ES-I3 (cell line): Measurements from ENCODE around the gene MPHOSPH10.
"Not testable (repeated sequence)": the region's sequence is repeated elsewhere in the genome, so short reads cannot be mapped to it uniquely, and the experiment has no call there.

ENCODE experiments used
- H3K36me3 ChIP-seq: 2 replicates; pipeline ENCODE4 v1.6.1; 2013; ENCODE audit warnings: mild to moderate bottlenecking, low read length, control low read depth, moderate library complexity; ENCODE audit not compliant: insufficient read depth
- H3K4me1 ChIP-seq: 2 replicates; pipeline ENCODE4 v1.6.1; 2013; ENCODE audit warnings: mild to moderate bottlenecking, control low read depth, low read length; ENCODE audit not compliant: insufficient read depth
- H3K9ac ChIP-seq: 2 replicates; pipeline ENCODE4 v1.6.1; 2013; ENCODE audit warnings: low read depth, mild to moderate bottlenecking, low read length, moderate library complexity
- H3K9me3 ChIP-seq: 2 replicates; pipeline ENCODE4 v1.6.1; 2013; ENCODE audit warnings: mild to moderate bottlenecking, low read length, moderate library complexity; ENCODE audit not compliant: control insufficient read depth, insufficient read depth

Gene MPHOSPH10

DNA sequence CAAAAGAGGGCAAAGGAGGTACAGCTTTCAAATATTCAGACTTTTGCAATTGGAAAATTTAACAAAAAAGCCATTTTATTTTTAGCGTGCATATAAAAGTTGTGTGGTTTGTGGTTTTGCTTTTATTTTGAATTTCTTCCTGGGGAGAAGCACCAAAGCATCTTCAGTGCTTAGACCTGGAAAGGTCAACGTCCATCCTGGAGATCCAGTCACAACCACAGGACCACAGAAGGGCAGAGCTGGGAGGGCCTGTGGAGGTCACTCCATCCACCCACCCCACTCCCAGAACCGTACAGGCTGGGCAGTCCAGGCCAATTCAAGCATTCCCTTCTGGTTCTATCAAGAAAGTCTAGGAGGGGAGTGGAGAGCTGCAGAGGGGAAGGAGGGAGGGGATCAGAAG, 43.8 kb downstream of the MPHOSPH10 start:
- H3K4me1 ChIP-seq = no peaks in the 10 kb centered on the region
- no peak overlapping the region for H3K9ac ChIP-seq
- no peaks in the 10 kb centered on the region for H3K36me3 ChIP-seq
- no peaks in the 10 kb centered on the region for H3K9me3 ChIP-seq

- not testable (repeated sequence) for H3K4me1 ChIP-seq, H3K9ac ChIP-seq, H3K36me3 ChIP-seq, H3K9me3 ChIP-seq
Observed at GRCh38 chr2:71178836-71179235, 48.4 kb downstream of the MPHOSPH10 start.

- Histone ChIP-seq H3K4me1 (0 out of 2 replicates have a peak, but pooled peaks cover under 1% of the 10 kb centered on the region), H3K9me3 (no peaks in the 10 kb centered on the region), H3K36me3 (no peaks in the 10 kb centered on the region), H3K9ac (no peak overlapping the region)
Observed at GRCh38 chr2:71181316-71181715, 50.9 kb downstream of the MPHOSPH10 start.

DNA sequence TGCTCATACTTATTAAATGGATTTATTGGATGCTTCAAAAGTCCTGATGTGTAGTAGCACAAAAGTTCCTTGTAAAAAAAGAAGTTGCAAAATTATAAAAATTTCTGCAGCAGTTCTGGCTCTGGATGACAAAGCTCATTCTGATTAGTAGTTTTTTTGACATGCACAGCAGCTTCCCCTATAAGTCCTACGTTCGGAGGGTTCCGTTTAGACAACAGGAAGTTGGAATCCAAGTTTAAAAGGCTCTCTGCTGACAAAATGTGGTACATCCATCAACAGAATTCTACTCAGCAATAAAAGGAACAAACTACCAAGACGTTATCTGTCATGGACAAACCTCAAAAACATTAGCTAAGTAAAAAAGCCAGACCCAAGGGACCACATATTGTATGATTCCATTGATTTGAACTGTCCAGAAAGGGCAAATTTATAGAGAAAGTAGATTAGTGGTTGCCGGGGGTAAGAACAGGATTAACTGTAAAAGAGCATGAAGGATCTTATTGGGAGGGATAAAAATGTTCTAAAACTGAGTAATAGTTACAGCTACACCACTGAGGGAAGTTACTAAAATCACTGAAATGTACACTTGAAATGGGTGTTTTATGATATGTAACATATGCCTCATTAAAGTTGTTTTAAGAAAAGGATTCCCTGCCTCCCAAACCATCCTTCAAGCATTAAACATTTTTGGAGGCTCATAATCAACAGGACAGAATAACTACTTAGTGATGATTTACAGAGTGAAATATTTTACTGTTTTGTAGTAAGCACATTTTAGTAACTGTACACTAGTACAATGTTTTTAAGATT, 53.1 kb downstream of the MPHOSPH10 start:
- H3K9ac ChIP-seq = not testable (repeated sequence)

DNA sequence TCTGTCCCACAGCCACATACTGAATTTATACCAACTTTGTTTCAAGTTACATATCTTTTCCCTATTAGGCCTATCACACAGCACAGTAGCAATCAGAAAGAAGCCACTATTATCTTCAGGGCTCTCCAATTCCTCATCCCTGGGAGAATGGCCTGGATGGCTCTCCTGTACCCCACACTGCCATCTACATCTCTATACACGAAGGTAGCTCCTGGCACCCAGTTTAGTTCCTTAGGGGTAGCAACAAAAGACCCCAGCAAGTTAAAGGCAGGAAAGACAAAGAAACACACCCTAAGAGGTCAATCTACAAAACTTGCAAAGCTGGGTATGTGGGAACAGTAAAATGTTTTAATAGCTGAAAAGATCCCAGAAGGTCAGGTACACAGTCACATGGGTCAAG, 56.5 kb downstream of the MPHOSPH10 start:
- Histone ChIP-seq H3K9ac (no peak overlapping the region), H3K4me1 (0 out of 2 replicates have a peak, but pooled peaks cover 2% of the 10 kb centered on the region), H3K36me3 (no peaks in the 10 kb centered on the region), H3K9me3 (no peaks in the 10 kb centered on the region)

More for the DNA sequence above, 53.1 kb downstream of the MPHOSPH10 start:
- H3K9me3 ChIP-seq, H3K36me3 ChIP-seq, H3K4me1 ChIP-seq: not testable (repeated sequence)

GRCh38 chr2:71187589-71187988, 57.2 kb downstream of the MPHOSPH10 start:
- H3K9me3 ChIP-seq = no peaks in the 10 kb centered on the region; the same call in 1 of the 2 replicates
- no peaks in the 10 kb centered on the region for H3K36me3 ChIP-seq
- H3K9ac ChIP-seq = no peak overlapping the region
- 0 out of 2 replicates have a peak, but pooled peaks cover 2% of the 10 kb centered on the region for H3K4me1 ChIP-seq

DNA sequence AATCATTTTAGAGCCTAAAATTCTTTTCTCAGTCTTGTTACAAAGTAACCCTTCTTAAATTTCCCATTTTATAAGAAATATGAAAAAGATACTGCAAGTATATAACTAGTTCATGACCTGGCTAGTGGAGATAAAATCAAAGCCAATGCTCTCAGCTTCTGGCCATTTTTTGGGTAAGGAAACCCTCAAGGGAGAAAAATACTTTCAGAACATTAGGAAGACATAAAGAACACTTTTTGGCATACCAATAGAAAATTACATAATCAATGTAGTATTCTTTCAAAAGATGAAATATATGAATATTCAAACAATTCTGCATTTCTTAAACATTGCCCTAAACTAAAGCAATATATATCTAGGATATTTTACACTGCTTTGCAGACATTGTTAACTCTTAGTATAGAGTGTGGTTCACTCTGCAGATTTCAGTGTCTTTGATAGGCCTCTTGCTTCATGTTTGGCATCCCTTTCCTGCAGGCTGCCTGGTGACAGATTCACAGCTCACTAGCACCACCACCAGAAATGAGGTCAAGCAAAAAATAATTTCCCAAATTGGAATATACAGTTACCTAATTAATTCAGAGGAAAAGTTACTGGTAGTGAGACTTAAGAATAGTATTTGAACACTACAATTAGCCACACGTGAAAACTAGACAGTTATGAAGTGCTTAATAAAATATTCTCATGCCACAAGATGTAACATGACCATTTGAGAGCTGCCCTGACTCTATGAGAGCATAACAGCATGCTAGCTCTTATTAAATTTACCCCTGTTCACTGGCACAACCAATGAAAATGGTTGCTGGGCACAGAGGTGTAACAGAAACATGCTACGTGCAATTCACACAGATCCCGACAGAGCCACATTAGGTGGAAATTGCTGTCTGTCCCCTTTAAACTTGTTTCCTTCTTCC, 60.5 kb downstream of the MPHOSPH10 start:
- H3K9me3 ChIP-seq = no peaks in the 10 kb centered on the region; the same call in 1 of the 2 replicates
- 0 out of 2 replicates have a peak, but pooled peaks cover 2% of the 10 kb centered on the region for H3K4me1 ChIP-seq
- no peaks in the 10 kb centered on the region for H3K36me3 ChIP-seq
- H3K9ac ChIP-seq = no peak overlapping the region

- H3K4me1 ChIP-seq = no peaks in the 10 kb centered on the region
- H3K36me3 ChIP-seq = no peaks in the 10 kb centered on the region
- H3K9me3 ChIP-seq = no peaks in the 10 kb centered on the region; the same call in 1 of the 2 replicates
- H3K9ac ChIP-seq = no peak overlapping the region
Observed at GRCh38 chr2:71191570-71191943, 61.1 kb downstream of the MPHOSPH10 start.
